ENCODE measurements around the gene MPP3. TPM values are rescaled to one million over a fixed set of nuclear protein-coding genes. Genes with fewer than 3 reads are reported as not detected.

Gene MPP3
- polyA plus RNA-seq, 3 donors = 1.5 TPM; not detected in 2

DNA sequence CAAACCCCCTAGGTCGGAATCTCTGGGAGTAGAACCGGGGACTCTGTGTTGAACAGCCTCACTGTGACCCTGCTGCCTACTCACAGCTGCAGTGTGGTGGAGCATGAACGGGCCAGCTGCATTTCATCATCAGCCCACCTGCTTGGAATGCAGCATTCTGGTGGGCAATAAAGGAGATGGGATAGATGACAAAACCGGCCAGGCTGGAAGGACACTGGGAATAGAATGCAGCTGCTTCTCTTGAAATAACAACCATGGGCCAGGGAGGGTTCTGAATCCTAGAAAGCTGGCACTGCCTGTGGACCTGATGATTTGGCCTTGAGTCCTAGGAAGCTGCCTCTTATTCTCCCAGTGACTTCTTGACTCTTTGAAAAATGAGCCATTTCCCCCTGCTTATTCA, 29.2 kb downstream of the MPP3 start:
- peaks cover 3% of the 10 kb centered on the region for H3K4me1 Mint-ChIP-seq
- TF ChIP-seq, protein P1, sequence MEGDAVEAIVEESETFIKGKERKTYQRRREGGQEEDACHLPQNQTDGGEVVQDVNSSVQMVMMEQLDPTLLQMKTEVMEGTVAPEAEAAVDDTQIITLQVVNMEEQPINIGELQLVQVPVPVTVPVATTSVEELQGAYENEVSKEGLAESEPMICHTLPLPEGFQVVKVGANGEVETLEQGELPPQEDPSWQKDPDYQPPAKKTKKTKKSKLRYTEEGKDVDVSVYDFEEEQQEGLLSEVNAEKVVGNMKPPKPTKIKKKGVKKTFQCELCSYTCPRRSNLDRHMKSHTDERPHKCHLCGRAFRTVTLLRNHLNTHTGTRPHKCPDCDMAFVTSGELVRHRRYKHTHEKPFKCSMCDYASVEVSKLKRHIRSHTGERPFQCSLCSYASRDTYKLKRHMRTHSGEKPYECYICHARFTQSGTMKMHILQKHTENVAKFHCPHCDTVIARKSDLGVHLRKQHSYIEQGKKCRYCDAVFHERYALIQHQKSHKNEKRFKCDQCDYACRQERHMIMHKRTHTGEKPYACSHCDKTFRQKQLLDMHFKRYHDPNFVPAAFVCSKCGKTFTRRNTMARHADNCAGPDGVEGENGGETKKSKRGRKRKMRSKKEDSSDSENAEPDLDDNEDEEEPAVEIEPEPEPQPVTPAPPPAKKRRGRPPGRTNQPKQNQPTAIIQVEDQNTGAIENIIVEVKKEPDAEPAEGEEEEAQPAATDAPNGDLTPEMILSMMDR (IDR thresholded peaks at IDR 0.05) = no peak
- intact Hi-C loops (cut with micrococcal nuclease) = no loop called here

DNA sequence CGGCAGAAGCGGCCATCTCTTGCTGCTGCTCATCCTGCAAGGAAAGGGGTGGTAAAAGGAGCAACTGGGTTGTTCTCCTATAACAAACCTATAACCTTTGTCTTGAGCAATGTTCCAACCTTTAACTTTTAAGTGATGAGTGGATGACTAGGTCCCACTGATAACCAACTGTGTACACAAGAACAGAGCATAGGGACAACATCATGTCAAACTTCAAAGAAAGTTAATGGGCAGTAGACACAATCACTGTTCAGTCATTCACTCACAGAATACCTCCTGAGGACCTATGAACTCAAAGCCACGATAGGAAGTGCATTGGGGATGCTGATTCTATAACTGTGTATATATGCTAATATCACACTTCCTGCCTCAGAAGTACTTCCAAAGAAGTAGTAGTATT, 31.1 kb downstream of the MPP3 start:
- no peaks in the 10 kb centered on the region for H3K36me3 ChIP-seq (replicated peaks in 1 of 2; ENCODE audit: control insufficient read depth in 1 of 2, insufficient read depth in 2 of 2, low read length in 2 of 2)
- H3K9me3 ChIP-seq (replicated peaks in 1 of 2; ENCODE audit: control insufficient read depth in 1 of 2, insufficient read depth in 1 of 2, low read length in 2 of 2) = no peaks in the 10 kb centered on the region
- no CpG with 5 or more reads among the region's 3 CpGs for whole genome bisulfite sequencing (ENCODE audit: insufficient coverage)
- intact Hi-C loops (cut with micrococcal nuclease) = no loop called here
- H2AFZ ChIP-seq (ENCODE audit: insufficient read depth, low read depth, low read length, poor library complexity, severe bottlenecking) = no peak overlapping the region
- Mint-ChIP-seq H3K9me3 (peaks cover 0 to 6% (median 0%) of the 10 kb centered on the region in 7 donors), H3K27ac (no peak overlapping the region), H3K4me3 (no peak overlapping the region), H3K4me1 (no peaks in the 10 kb centered on the region), H3K27me3 (ENCODE audit: low read depth in 3 of 3) (peaks cover 0 to 4% (median 1%) of the 10 kb centered on the region in 3 donors), H3K36me3 (peaks cover 5 to 7% of the 10 kb centered on the region in 2 donors)
- H3K9ac ChIP-seq (ENCODE audit: insufficient read depth, low read length, poor library complexity, severe bottlenecking) = no peak overlapping the region
- H4K20me1 ChIP-seq (ENCODE audit: insufficient read depth, low read length) = no peaks in the 10 kb centered on the region
- no peak overlapping the region for H3K4me3 ChIP-seq (replicated peaks in 1 of 3; ENCODE audit: low read depth in 2 of 3, low read length in 3 of 3)
- no peak for DNase-seq
- no peak overlapping the region for H3K4me2 ChIP-seq (replicated peaks; ENCODE audit: extremely low read depth, low read length, poor library complexity, severe bottlenecking)
- no peaks in the 10 kb centered on the region for H3K4me1 ChIP-seq (ENCODE audit: control insufficient read depth in 1 of 2, insufficient read depth in 2 of 2, low read length in 2 of 2)
- H3K27ac ChIP-seq (ENCODE audit: low read depth in 1 of 2, low read length in 2 of 2) = no peak overlapping the region
- no peaks in the 10 kb centered on the region for H3K79me2 ChIP-seq (ENCODE audit: insufficient read depth, low read length)
- TF ChIP-seq, protein P1 (IDR thresholded peaks at IDR 0.05) = no peak
- H3K27me3 ChIP-seq (ENCODE audit: control insufficient read depth in 2 of 2, insufficient read depth in 2 of 2, low read length in 2 of 2) = no peaks in the 10 kb centered on the region

More for the DNA sequence above, 29.2 kb downstream of the MPP3 start:
- no peaks in the 10 kb centered on the region for H3K9me3 ChIP-seq (replicated peaks in 1 of 2; ENCODE audit: control insufficient read depth in 1 of 2, insufficient read depth in 1 of 2, low read length in 2 of 2)
- H3K27ac ChIP-seq (ENCODE audit: low read depth in 1 of 2, low read length in 2 of 2) = no peak overlapping the region
- no peaks in the 10 kb centered on the region for H3K4me1 ChIP-seq (ENCODE audit: control insufficient read depth in 1 of 2, insufficient read depth in 2 of 2, low read length in 2 of 2)
- Mint-ChIP-seq H3K9me3 (peaks cover 0 to 4% (median 0%) of the 10 kb centered on the region in 7 donors), H3K4me3 (no peak overlapping the region), H3K27ac (no peak overlapping the region), H3K27me3 (ENCODE audit: low read depth in 3 of 3) (peaks cover 0 to 1% (median 0%) of the 10 kb centered on the region in 3 donors), H3K36me3 (peaks cover 5 to 7% of the 10 kb centered on the region in 2 donors)
- no peak overlapping the region for H3K4me2 ChIP-seq (replicated peaks; ENCODE audit: extremely low read depth, low read length, poor library complexity, severe bottlenecking)
- H3K4me3 ChIP-seq (replicated peaks in 1 of 3; ENCODE audit: low read depth in 2 of 3, low read length in 3 of 3) = no peak overlapping the region
- no peaks in the 10 kb centered on the region for H3K36me3 ChIP-seq (replicated peaks in 1 of 2; ENCODE audit: control insufficient read depth in 1 of 2, insufficient read depth in 2 of 2, low read length in 2 of 2)
- no peak overlapping the region for H3K9ac ChIP-seq (ENCODE audit: insufficient read depth, low read length, poor library complexity, severe bottlenecking)
- no peaks in the 10 kb centered on the region for H3K27me3 ChIP-seq (ENCODE audit: control insufficient read depth in 2 of 2, insufficient read depth in 2 of 2, low read length in 2 of 2)
- no peak for DNase-seq
- 92% methylated on average over 2 of the region's 4 CpGs for WGBS (ENCODE audit: insufficient coverage)
- H4K20me1 ChIP-seq (ENCODE audit: insufficient read depth, low read length) = no peaks in the 10 kb centered on the region
- no peaks in the 10 kb centered on the region for H3K79me2 ChIP-seq (ENCODE audit: insufficient read depth, low read length)
- H2AFZ ChIP-seq (ENCODE audit: insufficient read depth, low read depth, low read length, poor library complexity, severe bottlenecking) = no peak overlapping the region

Measured in CD14-positive monocyte (primary cell).